ENCODE data around the gene ITPRIP.

The ITPRIP gene

GRCh38 chr10:104307576-104308438 is 30.5 kb downstream of the ITPRIP start:
- no peak for TF ChIP-seq TAF1 (IDR thresholded peaks at IDR 0.05; ENCODE audit: low read depth)

- TF ChIP-seq EGR1 (IDR thresholded peaks at IDR 0.05) (no peak), REST (IDR thresholded peaks at IDR 0.05; ENCODE audit: low read depth) (no peak), FOXM1 (IDR thresholded peaks at IDR 0.05; ENCODE audit: borderline replicate concordance, low read depth) (no peak), TCF12 (IDR thresholded peaks at IDR 0.05; ENCODE audit: low read depth) (no peak), RAD21 (IDR thresholded peaks at IDR 0.05; ENCODE audit: low read depth) (no peak), TEAD4 (IDR thresholded peaks at IDR 0.05) (no peak), TAF1 (IDR thresholded peaks at IDR 0.05; ENCODE audit: low read depth) (no peak), MAX (IDR thresholded peaks at IDR 0.05) (no peak), ZBTB7A (IDR thresholded peaks at IDR 0.05; ENCODE audit: low read depth) (no peak), CEBPB (IDR thresholded peaks at IDR 0.05) (no peak), NFIC (IDR thresholded peaks at IDR 0.05) (no peak), YY1 (IDR thresholded peaks at IDR 0.05; ENCODE audit: low read depth) (no peak), USF1 (IDR thresholded peaks at IDR 0.05) (no peak), CREB1 (IDR thresholded peaks at IDR 0.05; ENCODE audit: low read depth) (no peak), EP300 (IDR thresholded peaks at IDR 0.05; ENCODE audit: borderline replicate concordance) (no peak)
Measured at GRCh38 chr10:104306897-104307296, 31.4 kb downstream of the ITPRIP start.

- TF ChIP-seq MAX (IDR thresholded peaks at IDR 0.05) (no peak), CREB1 (IDR thresholded peaks at IDR 0.05; ENCODE audit: low read depth) (no peak), FOXM1 (IDR thresholded peaks at IDR 0.05; ENCODE audit: borderline replicate concordance, low read depth) (no peak), EGR1 (IDR thresholded peaks at IDR 0.05) (no peak), YY1 (IDR thresholded peaks at IDR 0.05; ENCODE audit: low read depth) (no peak), USF1 (IDR thresholded peaks at IDR 0.05) (no peak), TCF12 (IDR thresholded peaks at IDR 0.05; ENCODE audit: low read depth) (no peak), EP300 (IDR thresholded peaks at IDR 0.05; ENCODE audit: borderline replicate concordance) (no peak), RAD21 (IDR thresholded peaks at IDR 0.05; ENCODE audit: low read depth) (no peak), TEAD4 (IDR thresholded peaks at IDR 0.05) (no peak), CEBPB (IDR thresholded peaks at IDR 0.05) (no peak), ZBTB7A (IDR thresholded peaks at IDR 0.05; ENCODE audit: low read depth) (no peak), TAF1 (IDR thresholded peaks at IDR 0.05; ENCODE audit: low read depth) (no peak), REST (IDR thresholded peaks at IDR 0.05; ENCODE audit: low read depth) (no peak), NFIC (IDR thresholded peaks at IDR 0.05) (no peak)
Measured at GRCh38 chr10:104304927-104305326, 33.3 kb downstream of the ITPRIP start.

- TF ChIP-seq CEBPB (IDR thresholded peaks at IDR 0.05) (no peak), TEAD4 (IDR thresholded peaks at IDR 0.05) (no peak)
Measured at GRCh38 chr10:104304356-104304745, 33.9 kb downstream of the ITPRIP start.

- TF ChIP-seq TAF1 (IDR thresholded peaks at IDR 0.05; ENCODE audit: low read depth), result no peak
- TF ChIP-seq RAD21 (IDR thresholded peaks at IDR 0.05; ENCODE audit: low read depth), result no peak
- no peak for TF ChIP-seq EP300 (IDR thresholded peaks at IDR 0.05; ENCODE audit: borderline replicate concordance)
- no peak for TF ChIP-seq YY1 (IDR thresholded peaks at IDR 0.05; ENCODE audit: low read depth)
- no peak for TF ChIP-seq TEAD4 (IDR thresholded peaks at IDR 0.05)
Measured at GRCh38 chr10:104303594-104304355, 34.5 kb downstream of the ITPRIP start.

All from Ishikawa (cell line).